GM19328 (cell line): ENCODE measurements around the gene SSRP1.
"Not testable (repeated sequence)": the region's sequence is repeated elsewhere in the genome, so short reads cannot be mapped to it uniquely, and the experiment has no call there.

Experiments used
- ATAC-seq: cut with Tn5 transposase; IDR thresholded peaks from one replicate; pipeline ENCODE4 v1.9.1; 2021; ENCODE audit warnings: mild to moderate bottlenecking, moderate library complexity; ENCODE audit not compliant: unreplicated experiment

SSRP1 gene

DNA sequence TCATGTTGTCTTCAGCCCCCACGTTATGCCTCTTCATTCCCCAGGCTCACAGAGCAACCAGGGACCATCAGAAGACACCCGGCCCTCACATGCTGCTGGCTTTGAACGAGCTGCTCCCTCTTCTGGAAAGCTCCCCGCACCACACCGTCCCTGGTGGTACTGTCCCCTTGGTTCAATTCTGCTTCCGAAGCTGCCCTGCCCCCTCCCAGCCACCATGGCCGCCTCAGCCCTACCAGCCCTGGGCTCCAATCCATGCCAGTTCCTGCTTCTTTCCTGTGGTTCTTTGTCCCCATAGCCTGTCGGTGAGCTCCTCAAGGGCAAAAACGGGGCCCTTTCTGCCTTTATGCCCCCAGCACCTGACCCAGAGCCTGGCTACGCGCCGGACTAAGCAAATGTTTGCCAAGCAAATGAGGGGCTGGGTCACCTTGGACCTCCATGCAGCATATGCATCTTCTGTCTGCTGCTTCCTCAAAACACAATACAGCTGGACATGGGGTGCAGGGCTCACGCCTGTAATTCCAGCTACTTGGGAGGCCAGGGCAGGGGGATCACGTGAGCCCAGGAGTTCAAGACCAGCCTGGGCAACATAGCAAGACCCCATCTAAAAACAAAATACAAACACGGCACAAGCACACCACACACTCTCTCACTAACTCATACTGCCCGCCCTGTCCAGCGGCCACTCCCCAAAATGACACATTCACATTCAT is 32.3 kb downstream of the SSRP1 start:
- ATAC-seq: no peak

DNA sequence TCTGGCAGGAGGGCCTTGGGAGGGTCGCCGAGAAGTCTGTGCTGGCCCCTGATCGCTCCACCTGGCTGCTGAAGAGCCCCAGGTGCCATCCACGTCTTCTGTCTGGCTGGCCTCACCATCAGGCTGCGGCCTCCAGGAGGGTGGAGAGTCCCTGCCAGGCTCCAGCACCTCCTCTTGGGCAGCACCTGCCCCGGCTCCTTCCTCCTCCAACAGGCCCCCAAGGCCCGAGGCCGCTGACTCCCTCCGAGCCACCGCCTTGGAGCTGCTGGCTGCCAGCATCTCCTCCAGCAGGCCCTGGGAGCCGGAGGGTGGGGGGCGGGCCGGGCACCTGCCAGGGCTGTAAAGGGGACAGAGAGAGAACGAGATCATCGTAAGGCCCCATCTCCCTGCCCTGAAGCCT is 33.2 kb downstream of the SSRP1 start:
- ATAC-seq: no peak

DNA sequence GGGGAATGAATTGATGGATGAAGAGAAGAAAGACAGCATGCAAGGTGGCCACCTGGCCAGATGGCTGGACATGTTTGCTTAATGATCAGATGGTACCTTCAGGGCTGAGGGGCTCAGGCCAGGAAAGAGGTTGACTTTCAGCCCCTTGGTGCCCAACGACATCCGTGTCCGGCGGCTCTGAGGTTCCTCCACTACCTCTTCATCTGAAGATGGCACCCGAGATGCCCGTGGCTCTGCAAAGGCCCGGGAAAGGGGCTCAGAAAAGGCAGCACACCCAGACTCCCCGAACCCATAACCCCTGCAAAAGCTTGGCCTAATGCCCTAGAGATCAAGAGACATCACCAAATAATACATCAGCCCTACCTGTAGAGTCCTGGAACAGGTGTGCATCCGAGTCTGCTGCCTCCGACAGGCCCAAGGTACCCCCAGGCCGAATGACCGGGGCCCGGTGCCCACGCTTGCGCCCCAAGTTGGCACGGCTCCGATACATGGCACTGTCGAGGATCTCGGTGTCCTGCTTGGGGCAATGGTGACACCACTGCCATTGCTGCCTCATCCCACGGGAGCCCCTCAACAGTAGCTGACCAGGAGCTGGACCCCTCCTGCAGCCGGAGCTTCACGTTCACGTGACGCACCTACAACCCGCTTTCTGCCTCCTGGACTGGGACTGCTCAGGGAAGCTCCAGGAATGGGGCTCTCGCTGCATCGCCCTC is 33.8 kb downstream of the SSRP1 start:
- no peak for ATAC-seq

DNA sequence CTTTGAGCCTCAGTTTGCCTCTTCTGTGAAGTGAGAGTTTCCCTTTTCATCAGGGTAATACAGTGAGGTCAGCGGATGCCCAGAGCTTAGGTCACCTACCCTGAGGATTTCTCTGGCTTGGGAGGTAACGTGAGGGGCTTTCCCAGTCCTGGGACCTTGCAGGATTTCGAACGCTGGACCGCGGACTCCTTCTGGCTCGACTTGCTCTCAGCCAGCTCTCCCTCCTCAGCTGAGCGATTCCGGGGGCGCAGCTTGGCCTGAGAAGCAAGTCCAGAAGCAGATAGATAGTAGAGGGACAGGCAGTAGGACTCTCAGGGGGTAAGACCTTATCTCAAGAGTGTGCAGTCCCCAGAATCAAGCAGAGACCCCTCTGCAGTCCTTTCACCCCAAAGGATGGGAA is 34.9 kb downstream of the SSRP1 start:
- ATAC-seq: no peak

DNA sequence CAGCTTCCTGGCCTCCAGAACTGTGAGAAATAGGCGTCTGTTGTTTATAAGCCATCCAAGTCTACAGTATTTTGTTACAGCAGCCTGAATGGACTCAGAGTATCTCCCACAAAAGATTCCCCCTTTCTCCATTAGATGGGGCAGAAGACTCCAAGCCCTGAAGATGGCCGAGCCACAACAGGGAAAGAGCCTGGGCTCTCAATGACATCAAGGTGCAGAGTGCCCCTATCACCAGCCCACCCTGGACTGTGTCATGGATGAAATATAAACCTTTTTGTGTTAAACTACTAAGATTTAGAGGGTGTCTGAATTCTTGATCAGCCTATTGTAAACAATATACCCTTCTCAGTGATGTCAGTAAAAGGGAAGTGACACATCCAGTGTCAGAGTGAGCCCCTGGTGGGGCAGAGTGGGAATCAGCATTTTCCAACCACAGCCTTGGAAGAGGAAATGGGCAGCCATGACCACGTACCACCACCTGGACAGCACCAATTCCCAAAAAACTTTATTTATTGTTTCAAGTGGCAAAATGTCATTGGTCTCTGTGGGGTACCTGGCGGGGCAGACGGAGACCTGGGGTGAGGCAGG is 36.4 kb downstream of the SSRP1 start:
- ATAC-seq: no peak

DNA sequence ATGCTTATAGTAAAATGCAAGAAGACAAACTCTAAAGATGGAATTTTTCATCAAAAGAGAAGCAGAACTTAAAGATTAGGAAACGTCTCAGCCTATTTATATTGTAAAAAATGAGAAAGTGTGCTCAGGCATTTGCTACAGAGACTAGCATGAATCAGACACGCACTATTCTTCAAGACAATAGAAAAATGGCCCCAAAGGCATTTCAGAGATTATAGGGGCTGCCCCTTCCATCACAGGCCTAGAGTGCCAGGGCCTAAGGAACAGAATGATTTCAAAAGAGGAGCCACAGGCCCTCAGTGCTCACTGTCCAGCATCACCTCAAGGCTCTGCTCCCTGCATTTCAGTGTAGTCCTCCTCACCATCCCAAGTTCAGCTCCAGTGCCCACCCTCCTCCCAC is 38.5 kb downstream of the SSRP1 start:
- ATAC-seq: no peak

DNA sequence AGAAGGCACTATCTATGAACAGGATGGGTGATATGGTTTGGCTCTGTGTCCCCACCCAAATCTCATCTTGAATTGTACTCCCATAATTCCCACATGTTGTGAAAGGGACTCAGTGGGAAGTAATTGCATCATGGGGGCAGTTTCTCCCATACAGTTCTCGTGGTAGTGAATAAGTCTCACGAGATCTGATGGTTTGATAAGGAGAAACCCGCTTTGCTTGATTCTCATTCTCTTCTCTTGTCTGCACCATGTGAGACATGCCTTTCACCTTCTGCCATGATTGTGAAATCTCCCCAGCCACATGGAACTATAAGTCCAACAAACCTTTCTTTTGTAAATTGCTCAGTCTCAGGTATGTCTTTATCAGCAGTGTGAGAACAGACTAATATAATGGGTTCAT is 39.5 kb downstream of the SSRP1 start:
- not testable (repeated sequence) for ATAC-seq

DNA sequence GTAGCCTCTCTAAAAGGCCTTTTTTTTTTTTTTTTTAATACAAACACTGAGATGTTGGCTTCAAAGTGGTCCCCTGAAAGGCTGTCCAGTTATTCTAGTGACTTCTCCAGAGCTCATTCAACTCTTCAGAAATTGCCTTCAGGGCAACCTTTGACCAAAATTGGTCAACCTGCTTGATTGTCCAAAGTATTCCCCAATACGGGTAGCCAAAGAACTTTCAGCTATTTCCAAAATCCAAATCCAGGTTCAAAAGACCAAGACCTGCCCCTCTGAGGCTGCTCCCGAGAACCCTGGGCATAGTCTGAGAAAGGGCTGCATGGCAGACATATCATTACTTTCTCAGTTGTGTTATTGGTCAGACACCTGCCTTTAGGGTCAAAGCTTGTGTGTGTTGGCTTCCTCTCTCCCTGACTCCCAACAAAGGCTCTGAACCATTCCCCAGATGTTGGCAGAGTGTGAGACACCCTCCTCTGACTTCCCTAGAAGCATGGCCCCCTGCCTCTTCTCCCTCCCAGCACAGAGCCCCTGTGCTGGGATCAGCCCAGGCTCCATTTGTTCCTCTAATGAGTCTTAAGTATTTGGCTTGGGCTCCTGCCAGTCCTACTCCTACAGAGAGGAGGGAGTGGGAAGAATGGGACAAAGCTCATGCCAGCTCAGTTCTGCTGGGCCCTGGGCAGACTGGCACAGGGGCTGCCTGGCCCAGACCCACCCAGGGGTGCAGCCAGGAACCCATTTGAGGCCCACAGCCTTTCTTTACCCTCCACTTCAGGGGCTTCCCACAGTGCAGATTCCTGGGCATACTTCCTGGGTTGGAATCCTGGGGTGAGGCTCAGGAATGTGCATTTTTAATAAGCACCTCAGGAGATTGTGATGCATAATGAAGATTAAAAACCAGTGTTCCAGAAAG is 41.2 kb downstream of the SSRP1 start:
- no peak for ATAC-seq

DNA sequence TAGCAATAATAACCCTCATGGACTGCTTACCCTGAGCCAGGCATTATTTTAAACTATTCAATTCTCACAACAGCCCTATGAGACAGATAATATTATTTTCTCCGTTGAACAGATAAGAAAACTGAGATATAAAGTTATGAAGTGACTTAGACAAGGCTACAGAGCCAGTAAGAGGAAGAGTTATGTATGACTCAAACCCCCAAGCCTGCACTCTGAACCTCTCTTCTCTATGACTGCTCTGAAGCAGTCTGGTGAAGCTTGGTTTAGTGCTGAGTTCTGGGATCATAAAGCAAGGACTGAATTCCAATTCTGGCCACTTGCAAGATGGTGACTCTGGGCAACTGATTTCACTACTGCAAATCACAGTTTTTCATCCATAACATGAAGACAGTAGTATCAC is 45.4 kb downstream of the SSRP1 start:
- ATAC-seq: no peak

DNA sequence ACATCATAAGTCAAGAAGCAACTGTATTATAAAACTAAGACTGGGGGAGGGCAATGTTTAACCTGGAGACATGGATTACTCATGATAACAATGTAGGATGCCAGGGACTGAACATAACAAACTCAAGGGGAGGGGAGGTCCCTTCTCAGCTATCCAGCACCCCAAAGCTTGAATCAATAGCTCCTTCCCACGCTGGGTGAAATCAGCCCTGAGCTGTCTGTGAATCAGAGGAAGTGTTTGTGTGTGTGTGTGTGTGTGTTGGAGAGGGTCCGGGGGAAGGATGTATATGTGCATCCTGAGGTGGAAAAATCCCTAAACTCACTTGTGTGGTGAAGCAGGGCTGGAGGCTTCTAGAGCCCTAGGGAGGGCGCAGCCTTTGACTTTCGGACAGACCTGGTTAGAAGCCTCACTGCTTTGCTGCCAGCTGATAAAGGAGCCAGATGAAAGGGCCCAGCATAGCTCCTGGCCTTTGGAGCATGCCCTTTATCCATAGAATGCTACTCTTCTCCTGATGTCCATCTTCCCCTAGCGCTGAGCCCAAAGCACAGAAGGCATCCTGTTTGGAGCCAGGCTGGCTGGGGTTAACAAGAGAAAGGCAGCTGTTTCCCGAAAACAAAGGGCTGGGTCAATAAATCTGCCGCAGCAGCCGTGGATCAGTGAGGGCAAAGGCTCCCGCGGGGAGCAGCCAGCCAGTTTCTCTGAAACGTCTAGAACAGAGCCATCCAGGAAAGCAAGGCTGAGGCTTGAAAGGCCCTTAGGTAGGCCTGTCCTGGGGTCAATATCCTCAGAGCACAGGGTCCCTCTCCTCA is 46.7 kb downstream of the SSRP1 start:
- no peak for ATAC-seq

DNA sequence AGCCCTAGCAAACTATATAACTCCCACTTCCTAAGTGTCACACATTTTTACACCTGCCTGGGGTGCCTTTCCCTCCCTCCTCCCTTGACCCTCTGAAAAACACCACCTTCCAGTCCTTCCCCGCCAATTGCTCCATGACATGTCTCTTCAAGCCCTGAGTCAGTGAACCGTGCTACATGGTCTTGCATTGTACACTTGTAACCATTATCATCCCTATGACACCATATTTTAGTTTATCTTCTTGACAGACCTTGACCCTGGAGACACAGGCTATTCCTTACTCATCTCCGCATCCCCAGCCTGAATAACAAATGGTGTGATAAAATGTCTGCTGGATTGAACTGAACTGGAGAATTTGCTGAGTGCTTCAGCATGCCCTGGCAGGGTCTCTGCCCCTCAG is 47.8 kb downstream of the SSRP1 start:
- no peak for ATAC-seq

DNA sequence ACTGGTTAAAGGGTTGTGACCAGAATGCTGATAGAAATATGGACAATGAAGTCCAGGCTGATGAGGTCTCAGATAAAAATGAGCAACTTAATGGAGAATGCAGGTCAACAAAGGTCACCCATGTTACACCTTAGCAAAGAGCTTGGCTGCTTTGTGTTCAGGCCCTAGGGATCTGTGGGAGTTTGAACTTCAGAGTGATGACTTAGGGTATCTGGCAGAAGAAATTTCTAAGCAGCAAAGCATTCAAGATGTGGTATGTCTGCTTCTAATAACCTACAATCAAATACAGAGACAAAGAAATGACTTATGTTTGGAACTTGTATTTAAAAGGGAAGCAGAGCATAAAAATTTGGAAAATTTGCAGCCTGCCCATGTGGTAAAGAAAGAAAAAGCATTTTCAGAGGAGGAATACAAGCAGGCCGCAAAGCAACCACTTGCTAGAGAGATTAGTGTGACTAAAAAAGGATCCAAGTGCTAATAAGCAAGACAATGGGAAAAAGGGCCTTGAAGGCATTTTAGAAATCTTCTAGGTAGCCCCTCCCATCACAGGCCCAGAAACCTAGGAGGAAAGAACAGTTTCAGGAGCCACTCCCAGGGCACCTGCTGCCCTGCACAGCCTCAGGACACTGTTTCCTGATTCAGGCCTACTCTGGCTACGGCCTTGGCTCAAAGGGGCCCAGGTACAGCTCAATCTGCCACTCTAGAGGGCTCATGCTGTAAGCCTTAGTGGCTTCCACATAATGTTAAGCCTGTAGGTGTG is 52.3 kb downstream of the SSRP1 start:
- no peak for ATAC-seq

DNA sequence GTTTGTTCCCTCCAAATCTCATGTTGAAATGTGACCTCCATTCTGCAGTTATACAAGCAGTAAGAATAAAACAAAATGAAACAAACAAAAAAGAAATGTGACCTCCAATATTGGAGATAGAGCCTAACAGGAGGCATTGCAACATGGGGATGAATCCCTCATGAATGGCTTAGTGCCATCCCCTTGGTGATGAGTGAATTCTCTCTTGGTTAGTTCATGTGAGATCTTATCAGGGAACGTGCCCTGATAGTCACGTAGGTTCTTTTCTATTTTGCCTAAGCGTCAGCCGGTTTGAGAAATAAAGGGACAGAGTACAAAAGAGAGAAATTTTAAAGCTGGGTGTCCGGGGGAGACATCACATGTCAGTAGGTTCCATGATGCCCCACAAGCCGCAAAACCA is 54.1 kb downstream of the SSRP1 start:
- ATAC-seq: not testable (repeated sequence)

DNA sequence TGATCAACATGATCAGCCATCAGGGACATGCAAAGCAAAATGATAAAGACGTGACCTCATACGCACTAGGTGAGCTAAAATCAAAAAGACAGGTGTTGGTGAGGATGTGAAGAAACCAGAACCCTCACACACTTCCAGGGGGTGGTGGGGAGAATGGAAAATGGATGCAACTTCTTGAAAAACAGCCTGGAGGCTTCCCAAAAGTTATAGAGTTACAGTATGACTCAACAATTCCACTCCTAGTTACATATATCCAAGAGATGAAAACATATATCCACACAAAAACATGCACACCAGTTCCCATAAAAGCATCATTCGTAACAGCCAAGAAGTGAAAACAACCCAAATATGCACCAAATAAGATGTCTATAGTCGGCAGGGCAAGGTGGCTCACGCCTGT is 56.6 kb downstream of the SSRP1 start:
- ATAC-seq: no peak

DNA sequence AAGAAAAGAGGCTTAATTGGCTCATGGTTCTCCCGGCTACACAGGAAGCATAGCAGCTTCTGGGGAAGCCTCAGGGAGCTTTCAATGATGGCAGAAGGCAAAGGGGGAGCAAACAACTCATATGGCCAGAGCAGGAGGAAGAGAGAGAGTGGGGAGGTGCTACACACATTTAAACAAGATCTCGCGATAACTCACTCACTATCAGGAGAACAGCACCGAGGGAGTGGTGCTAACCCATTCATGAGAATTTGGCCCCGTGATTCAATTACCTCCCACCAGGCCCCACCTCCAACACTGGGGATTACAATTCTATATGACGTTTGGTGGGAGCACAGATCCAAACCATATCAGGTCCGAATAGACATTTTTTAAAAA is 57.0 kb downstream of the SSRP1 start:
- no peak for ATAC-seq

DNA sequence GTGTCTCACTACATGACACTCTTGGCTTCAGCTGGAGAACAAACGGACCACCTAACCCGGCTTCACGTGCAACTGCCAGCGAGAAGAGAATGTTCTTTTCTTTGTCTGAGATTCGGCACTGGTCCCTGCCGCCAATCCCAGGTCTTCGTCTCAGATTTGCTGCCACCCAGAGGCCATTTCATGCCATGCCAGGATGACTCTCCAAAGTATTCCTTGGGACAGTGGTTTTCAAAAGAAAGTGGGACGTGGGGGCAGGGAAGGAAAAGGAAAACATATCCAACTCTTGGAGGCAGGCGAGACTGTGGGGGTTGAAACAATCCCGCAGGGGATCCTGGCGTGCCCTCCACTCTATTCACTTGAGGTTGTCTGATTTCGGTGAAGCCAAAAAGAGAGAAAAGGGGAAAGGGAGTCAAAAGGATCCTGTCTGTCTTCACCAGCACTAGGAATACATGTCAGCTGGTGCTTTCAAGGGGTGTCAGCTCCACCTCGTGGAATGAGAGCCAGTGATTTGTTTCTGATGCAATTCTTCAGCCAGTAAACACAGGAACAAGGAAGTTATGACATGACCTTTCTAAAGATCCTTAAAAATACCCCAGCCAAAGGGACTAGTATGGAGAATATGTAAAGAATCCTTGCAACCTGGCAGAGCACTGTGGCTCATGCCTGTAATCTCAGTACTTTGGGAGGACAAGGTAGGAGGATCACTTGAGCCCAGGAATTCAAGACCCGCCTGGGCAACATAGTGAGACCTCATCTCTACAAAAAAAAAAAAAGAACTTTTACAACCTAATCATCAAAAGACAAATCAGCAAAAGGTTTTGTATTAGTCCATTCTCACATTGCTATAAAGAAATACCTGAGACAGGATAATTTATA is 57.6 kb downstream of the SSRP1 start:
- peak; percentile 79 for ATAC-seq

DNA sequence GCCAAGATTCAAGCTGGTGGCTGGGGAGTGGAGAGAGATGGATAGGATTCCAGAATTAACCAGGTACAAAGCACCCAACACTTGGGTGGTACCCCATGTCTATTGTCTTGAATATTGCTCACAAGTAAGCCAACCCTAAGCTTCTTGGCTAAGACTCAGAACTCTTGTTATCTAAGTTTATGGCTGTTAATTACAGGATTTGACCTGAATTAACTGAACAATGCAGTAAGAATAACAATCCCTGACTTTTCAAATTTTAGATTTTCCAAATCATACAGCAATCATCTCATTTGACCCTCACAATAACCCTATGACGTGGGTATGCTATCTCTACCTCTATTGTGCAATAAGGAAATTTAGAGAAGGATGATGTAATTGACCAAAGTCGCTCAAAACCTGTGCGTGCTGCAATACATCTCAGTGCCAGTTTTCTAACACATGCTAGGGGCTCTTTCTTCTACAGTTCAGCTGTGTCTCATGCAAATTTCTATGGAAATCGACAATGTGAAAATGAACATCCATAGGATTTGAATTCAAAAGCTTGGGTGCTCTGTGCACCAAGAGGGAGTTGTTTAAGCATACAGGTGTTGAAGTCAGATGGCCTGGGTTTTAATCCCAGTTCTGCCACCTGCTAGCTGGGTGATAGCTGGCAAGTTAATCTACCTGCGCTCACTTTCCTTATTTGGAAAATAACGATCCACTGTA is 58.6 kb downstream of the SSRP1 start:
- no peak for ATAC-seq
